Activated CD4-positive, alpha-beta T cell treated with anti-CD3 and anti-CD28 coated beads, Interleukin-2, Interleukin-4, amounts not matched to agents 100 ng/mL and 50 ng/mL, durations not matched to agents 16 hours and 8 hours (primary cell): ENCODE results near the gene METTL3.

ENCODE experiments used
- DNase-seq: peaks from one replicate; pipeline ENCODE4 v3.0.0-alpha.2; 2020; ENCODE audit warnings: low spot score

Gene METTL3

GRCh38 chr14:21526672-21527317 is 15.7 kb upstream of the METTL3 start:
- DNase-seq, result no peak

- peak; percentile 32 for DNase-seq
Observed at GRCh38 chr14:21525962-21526671, 15.0 kb upstream of the METTL3 start, which contains the start of gene SALL2. Gene SALL2, minus strand, starts transcription at chr14:21526346. Its CDS starts 219 bp downstream, at chr14:21526127.

GRCh38 chr14:21525571-21525961 is 14.4 kb upstream of the METTL3 start:
- DNase-seq, result no peak

- DNase-seq, result no peak
Observed at GRCh38 chr14:21524575-21525490, 13.7 kb upstream of the METTL3 start.

GRCh38 chr14:21523203-21523602 is 12.1 kb upstream of the METTL3 start:
- DNase-seq, result no peak

- DNase-seq, result no peak
Observed at GRCh38 chr14:21521501-21521900, 10.4 kb upstream of the METTL3 start.

- no peak for DNase-seq
Observed at GRCh38 chr14:21520767-21521166, 9.6 kb upstream of the METTL3 start.

- DNase-seq, result no peak
Observed at GRCh38 chr14:21518725-21519124, 7.6 kb upstream of the METTL3 start.

GRCh38 chr14:21514341-21514740 is 3.2 kb upstream of the METTL3 start:
- DNase-seq, result no peak

GRCh38 chr14:21509432-21510143 is 1.6 kb downstream of the METTL3 start:
- no peak for DNase-seq

GRCh38 chr14:21506557-21506956 is 4.6 kb downstream of the METTL3 start:
- no peak for DNase-seq

- DNase-seq, result peak; percentile 34
Observed at GRCh38 chr14:21505012-21505553, 6.1 kb downstream of the METTL3 start.

- DNase-seq, result no peak
Observed at GRCh38 chr14:21503376-21503775, 7.8 kb downstream of the METTL3 start.

GRCh38 chr14:21501568-21501967 is 9.6 kb downstream of the METTL3 start:
- no peak for DNase-seq

- DNase-seq, result peak; percentile 39
Observed at GRCh38 chr14:21498540-21499526, 12.3 kb downstream of the METTL3 start.

- DNase-seq, result no peak
Observed at GRCh38 chr14:21496453-21496852, 14.7 kb downstream of the METTL3 start.

- no peak for DNase-seq
Observed at GRCh38 chr14:21494902-21495762, 16.0 kb downstream of the METTL3 start.

- no peak for DNase-seq
Observed at GRCh38 chr14:21486640-21487087, 24.5 kb downstream of the METTL3 start.

GRCh38 chr14:21476925-21477681 is 34.0 kb downstream of the METTL3 start, which contains the start of the genes RAB2B and TOX4:
Gene RAB2B, minus strand, starts transcription at chr14:21476959. Its CDS starts 87 bp downstream, at chr14:21476872.
Gene TOX4, plus strand, starts transcription at chr14:21477195. Its CDS starts 84 bp downstream, at chr14:21477279.
- DNase-seq, result peak; percentile 98
